WTC11 (cell line): ENCODE measurements around the gene GNL3. TPM values are rescaled to one million over a fixed set of nuclear protein-coding genes. Genes with fewer than 3 reads are reported as not detected.

Source experiments
- ATAC-seq: fragments of 200-7000 bp; cut with Tn5 transposase; 2 replicates; pipeline ENCODE4 v1.10.0; 2021; ENCODE audit warnings: mild to moderate bottlenecking, moderate library complexity
- CTCF ChIA-PET: fragments of 300-600 bp; sonication (Branson Sonifier 250); formaldehyde crosslinking; loops from one replicate; lab custom pipeline; 2021; ENCODE audit warnings: antibody characterized with exemption; lab: Charles Lee
- POLR2A ChIA-PET: fragments of 350-600 bp; sonication (Branson Sonifier 250); formaldehyde crosslinking; loops from one replicate; lab custom pipeline; 2021; ENCODE audit warnings: antibody characterized with exemption; lab: Charles Lee
- DNase-seq: peaks from one replicate; pipeline ENCODE4 v3.0.0; 2021; ENCODE audit warnings: low spot score
- H3K27ac Mint-ChIP-seq: 2 replicates; pipeline ENCODE4 v1.8.0; 2021; ENCODE audit warnings: mixed read lengths
- H3K27me3 Mint-ChIP-seq: 2 replicates; pipeline ENCODE4 v1.8.0; 2021; ENCODE audit warnings: low read depth, mild to moderate bottlenecking, moderate library complexity, mixed read lengths
- H3K36me3 Mint-ChIP-seq: 2 replicates; pipeline ENCODE4 v1.8.0; 2021; ENCODE audit warnings: mixed read lengths
- H3K4me1 Mint-ChIP-seq: 2 replicates; pipeline ENCODE4 v1.8.0; 2022; ENCODE audit warnings: mixed read lengths
- H3K4me3 Mint-ChIP-seq: 2 replicates; pipeline ENCODE4 v1.8.0; 2021; ENCODE audit warnings: mild to moderate bottlenecking, moderate library complexity, mixed read lengths
- H3K9me3 Mint-ChIP-seq: 2 replicates; pipeline ENCODE4 v1.8.0; 2021; ENCODE audit warnings: mixed read lengths
- GRHL2 ChIP-seq: fragments of 250-450 bp; sonication (Bioruptor Pico); IDR thresholded peaks from 2 replicates; pipeline ENCODE4 v1.8.0; 2022; ENCODE audit warnings: mild to moderate bottlenecking, moderate library complexity; ENCODE audit not compliant: insufficient replicate concordance, severe bottlenecking
- GTF2I ChIP-seq: fragments of 250-450 bp; sonication (Bioruptor Pico); conservative IDR thresholded peaks from 2 replicates; pipeline ENCODE4 v1.4.0; 2021; ENCODE audit warnings: mild to moderate bottlenecking
- JUN ChIP-seq: sonication (generic); formaldehyde crosslinking; IDR thresholded peaks from 2 replicates; pipeline ENCODE4 v1.8.0; 2023; ENCODE audit warnings: mild to moderate bottlenecking, missing genetic modification reagents
- NFATC4 ChIP-seq: fragments of 250-450 bp; sonication (Bioruptor Pico); IDR thresholded peaks from 2 replicates; pipeline ENCODE4 v1.9.0; 2021; ENCODE audit warnings: mild to moderate bottlenecking
- OVOL2 ChIP-seq: fragments of 250-450 bp; sonication (Bioruptor Pico); IDR thresholded peaks from 2 replicates; pipeline ENCODE4 v1.9.0; 2021; ENCODE audit warnings: mild to moderate bottlenecking, borderline replicate concordance
- PRRX2 ChIP-seq: fragments of 250-450 bp; sonication (Bioruptor Pico); IDR thresholded peaks from 2 replicates; pipeline ENCODE4 v1.8.0; 2021; ENCODE audit warnings: mild to moderate bottlenecking
- RELA ChIP-seq: sonication (generic); formaldehyde crosslinking; IDR thresholded peaks from 2 replicates; pipeline ENCODE4 v1.8.1; 2022; ENCODE audit warnings: missing genetic modification reagents, mild to moderate bottlenecking, borderline replicate concordance
- ZNF138 ChIP-seq: sonication (generic); formaldehyde crosslinking; conservative IDR thresholded peaks from 2 replicates; pipeline ENCODE4 v1.8.1; 2022; ENCODE audit warnings: mild to moderate bottlenecking, moderate library complexity, missing genetic modification reagents
- ZNF263 ChIP-seq: sonication (generic); formaldehyde crosslinking; IDR thresholded peaks from 2 replicates; pipeline ENCODE4 v1.8.1; 2022; ENCODE audit warnings: low read depth, mild to moderate bottlenecking, moderate library complexity, missing genetic modification reagents
- ZNF396 ChIP-seq: fragments of 250-450 bp; sonication (Bioruptor Pico); IDR thresholded peaks from 2 replicates; pipeline ENCODE4 v1.8.0; 2021; ENCODE audit warnings: mild to moderate bottlenecking, moderate library complexity, borderline replicate concordance
- total RNA-seq: library from RNA; stranded (reverse); gene quantifications from 3 replicates; pipeline ENCODE4 v1.2.3, GENCODE V29; 2021
- TF ChIP-seq, protein P1 (sequence below): fragments of 250-450 bp; sonication (Bioruptor Pico); IDR thresholded peaks from 2 replicates; pipeline ENCODE4 v1.9.0; 2021; ENCODE audit warnings: moderate library complexity, mild to moderate bottlenecking, inconsistent platforms, borderline replicate concordance
- TF ChIP-seq, protein P2 (sequence below): fragments of 250-450 bp; sonication (Bioruptor Pico); conservative IDR thresholded peaks from 2 replicates; pipeline ENCODE4 v1.9.0; 2021; ENCODE audit warnings: mild to moderate bottlenecking
- TF ChIP-seq, protein P3 (sequence below): sonication (generic); formaldehyde crosslinking; IDR thresholded peaks from 2 replicates; pipeline ENCODE4 v1.8.1; 2023; ENCODE audit warnings: mild to moderate bottlenecking, missing genetic modification reagents, moderate library complexity
- TF ChIP-seq, protein P4 (sequence below): sonication (generic); formaldehyde crosslinking; IDR thresholded peaks from 2 replicates; pipeline ENCODE4 v1.8.0; 2022; ENCODE audit warnings: mild to moderate bottlenecking, missing genetic modification reagents
- TF ChIP-seq, protein P5 (sequence below): sonication (generic); formaldehyde crosslinking; IDR thresholded peaks from 2 replicates; pipeline ENCODE4 v1.8.0; 2022; ENCODE audit warnings: mild to moderate bottlenecking, missing genetic modification reagents
- TF ChIP-seq, protein P6 (sequence below): sonication (generic); formaldehyde crosslinking; IDR thresholded peaks from 2 replicates; pipeline ENCODE4 v1.8.1; 2022; ENCODE audit warnings: mild to moderate bottlenecking, moderate library complexity, missing genetic modification reagents
- TF ChIP-seq, protein P7 (sequence below): sonication (generic); formaldehyde crosslinking; IDR thresholded peaks from 2 replicates; pipeline ENCODE4 v1.8.1; 2022; ENCODE audit warnings: low read depth, mild to moderate bottlenecking, moderate library complexity, missing genetic modification reagents, borderline replicate concordance
- TF ChIP-seq, protein P8 (sequence below): fragments of 250-450 bp; sonication (Bioruptor Pico); IDR thresholded peaks from 2 replicates; pipeline ENCODE4 v1.9.0; 2021; ENCODE audit warnings: mild to moderate bottlenecking, borderline replicate concordance

GNL3 gene
- total RNA-seq, 1 experiment from 2014 or later: 180 TPM

DNA sequence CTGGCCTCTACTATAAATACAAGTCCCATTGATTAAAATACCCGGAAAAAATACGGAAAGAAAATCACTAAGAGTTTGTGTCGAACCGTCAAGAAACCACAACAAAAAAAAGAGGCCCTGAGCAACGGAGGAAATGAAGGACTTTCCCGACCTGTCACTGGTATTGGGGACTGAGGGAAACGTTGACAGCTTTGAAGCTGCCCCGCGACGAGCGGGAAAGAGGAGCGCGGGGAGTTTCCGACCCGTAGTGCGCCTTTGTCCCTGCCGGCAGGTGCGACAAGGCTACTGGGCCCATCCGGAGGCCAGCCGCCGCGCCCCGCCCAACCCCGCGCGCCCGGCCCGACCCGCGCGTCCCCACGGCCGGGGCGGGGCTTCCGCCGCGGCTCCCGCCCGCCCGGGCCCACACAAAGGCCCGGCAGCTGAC is 535 bp upstream of the GNL3 start (continued):
- TF ChIP-seq, protein P1, sequence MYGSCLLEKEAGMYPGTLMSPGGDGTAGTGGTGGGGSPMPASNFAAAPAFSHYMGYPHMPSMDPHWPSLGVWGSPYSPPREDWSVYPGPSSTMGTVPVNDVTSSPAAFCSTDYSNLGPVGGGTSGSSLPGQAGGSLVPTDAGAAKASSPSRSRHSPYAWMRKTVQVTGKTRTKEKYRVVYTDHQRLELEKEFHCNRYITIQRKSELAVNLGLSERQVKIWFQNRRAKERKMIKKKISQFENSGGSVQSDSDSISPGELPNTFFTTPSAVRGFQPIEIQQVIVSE (CRISPR knock-in tag): no peak
- TF ChIP-seq OVOL2 (CRISPR knock-in tag): no peak; the same call in 1 of the 2 replicates
- TF ChIP-seq PRRX2 (CRISPR knock-in tag): no peak
- TF ChIP-seq, protein P2, sequence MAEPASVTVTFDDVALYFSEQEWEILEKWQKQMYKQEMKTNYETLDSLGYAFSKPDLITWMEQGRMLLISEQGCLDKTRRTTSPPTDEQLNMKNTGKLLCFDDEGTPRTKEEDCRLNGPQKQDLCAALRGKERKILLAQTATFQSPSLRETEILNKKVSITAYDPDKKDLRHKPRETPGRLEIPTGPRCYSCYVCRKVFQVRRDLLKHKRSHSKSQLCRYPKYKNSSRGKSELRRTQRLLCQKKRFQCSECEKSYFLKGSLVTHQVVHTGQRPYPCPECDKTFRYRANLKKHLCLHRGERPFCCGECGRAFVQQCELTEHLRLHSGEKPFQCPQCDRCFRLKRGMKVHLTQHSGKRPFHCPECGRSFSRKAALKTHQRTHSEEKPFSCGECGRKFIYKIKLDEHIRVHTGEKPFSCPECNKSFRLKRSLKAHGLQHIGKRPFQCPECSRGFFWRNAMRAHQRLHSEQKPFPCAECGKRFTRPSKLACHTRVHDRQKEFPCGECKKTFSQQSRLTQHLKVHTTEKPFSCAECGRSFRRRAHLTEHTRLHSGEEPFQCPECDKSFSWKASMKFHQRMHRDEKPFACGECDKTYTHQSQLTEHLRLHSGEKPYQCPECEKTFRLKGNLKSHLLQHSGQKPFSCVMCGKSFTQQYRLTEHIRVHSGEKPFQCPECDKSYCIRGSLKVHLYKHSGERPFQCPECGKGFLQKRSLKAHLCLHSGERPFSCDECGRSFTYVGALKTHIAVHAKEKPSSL (CRISPR knock-in tag): no peak
- no peak for TF ChIP-seq NFATC4 (CRISPR knock-in tag)
- TF ChIP-seq GTF2I (CRISPR knock-in tag): no peak
- TF ChIP-seq, protein P3, sequence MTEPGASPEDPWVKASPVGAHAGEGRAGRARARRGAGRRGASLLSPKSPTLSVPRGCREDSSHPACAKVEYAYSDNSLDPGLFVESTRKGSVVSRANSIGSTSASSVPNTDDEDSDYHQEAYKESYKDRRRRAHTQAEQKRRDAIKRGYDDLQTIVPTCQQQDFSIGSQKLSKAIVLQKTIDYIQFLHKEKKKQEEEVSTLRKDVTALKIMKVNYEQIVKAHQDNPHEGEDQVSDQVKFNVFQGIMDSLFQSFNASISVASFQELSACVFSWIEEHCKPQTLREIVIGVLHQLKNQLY (CRISPR knock-in tag): no peak
- TF ChIP-seq, protein P4, sequence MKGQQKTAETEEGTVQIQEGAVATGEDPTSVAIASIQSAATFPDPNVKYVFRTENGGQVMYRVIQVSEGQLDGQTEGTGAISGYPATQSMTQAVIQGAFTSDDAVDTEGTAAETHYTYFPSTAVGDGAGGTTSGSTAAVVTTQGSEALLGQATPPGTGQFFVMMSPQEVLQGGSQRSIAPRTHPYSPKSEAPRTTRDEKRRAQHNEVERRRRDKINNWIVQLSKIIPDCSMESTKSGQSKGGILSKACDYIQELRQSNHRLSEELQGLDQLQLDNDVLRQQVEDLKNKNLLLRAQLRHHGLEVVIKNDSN (CRISPR knock-in tag): no peak
- TF ChIP-seq ZNF396 (CRISPR knock-in tag): no peak
- TF ChIP-seq, all 79 proteins: peak for 0

DNA sequence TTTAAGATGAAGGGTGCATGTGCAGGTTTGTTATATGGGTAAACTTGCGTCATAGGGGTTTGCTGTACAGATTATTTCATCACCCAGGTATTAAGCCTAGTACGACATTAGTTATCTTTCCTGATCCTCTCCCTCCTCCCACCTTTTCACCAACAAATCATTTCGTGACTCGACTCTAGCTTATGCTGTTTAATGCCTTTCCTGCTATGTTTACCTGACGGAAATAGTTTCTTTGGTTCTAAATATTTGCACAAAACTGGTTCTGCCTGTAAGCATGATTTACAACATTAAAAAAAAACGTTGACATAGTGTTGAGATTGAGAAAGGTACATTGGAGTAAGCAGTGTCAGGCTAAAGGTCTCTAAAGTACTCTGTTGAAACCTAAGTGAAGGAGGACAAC is 2.4 kb downstream of the GNL3 start:
- ATAC-seq (no peak), DNase-seq (no peak)
- POLR2A ChIA-PET: no interaction called here
- Mint-ChIP-seq H3K36me3 (peaks cover 72% of the 10 kb centered on the region), H3K27me3 (no peaks in the 10 kb centered on the region; the same call in 1 of the 2 replicates), H3K27ac (peak overlapping the region; percentile 78), H3K4me1 (peaks cover 25% of the 10 kb centered on the region), H3K4me3 (peak overlapping the region; percentile 12; the same call in 1 of the 2 replicates), H3K9me3 (no peaks in the 10 kb centered on the region)
- CTCF ChIA-PET: interaction anchor here (0.6 kb wide), 1 partner anchor 218 kb away, joined by 3 read pairs; no protein-coding TSS in a partner anchor
- TF ChIP-seq, protein P5, sequence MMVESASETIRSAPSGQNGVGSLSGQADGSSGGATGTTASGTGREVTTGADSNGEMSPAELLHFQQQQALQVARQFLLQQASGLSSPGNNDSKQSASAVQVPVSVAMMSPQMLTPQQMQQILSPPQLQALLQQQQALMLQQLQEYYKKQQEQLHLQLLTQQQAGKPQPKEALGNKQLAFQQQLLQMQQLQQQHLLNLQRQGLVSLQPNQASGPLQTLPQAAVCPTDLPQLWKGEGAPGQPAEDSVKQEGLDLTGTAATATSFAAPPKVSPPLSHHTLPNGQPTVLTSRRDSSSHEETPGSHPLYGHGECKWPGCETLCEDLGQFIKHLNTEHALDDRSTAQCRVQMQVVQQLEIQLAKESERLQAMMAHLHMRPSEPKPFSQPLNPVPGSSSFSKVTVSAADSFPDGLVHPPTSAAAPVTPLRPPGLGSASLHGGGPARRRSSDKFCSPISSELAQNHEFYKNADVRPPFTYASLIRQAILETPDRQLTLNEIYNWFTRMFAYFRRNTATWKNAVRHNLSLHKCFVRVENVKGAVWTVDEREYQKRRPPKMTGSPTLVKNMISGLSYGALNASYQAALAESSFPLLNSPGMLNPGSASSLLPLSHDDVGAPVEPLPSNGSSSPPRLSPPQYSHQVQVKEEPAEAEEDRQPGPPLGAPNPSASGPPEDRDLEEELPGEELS (CRISPR knock-in tag): no peak
- no peak for TF ChIP-seq ZNF138 (CRISPR knock-in tag)
- TF ChIP-seq, protein P6, sequence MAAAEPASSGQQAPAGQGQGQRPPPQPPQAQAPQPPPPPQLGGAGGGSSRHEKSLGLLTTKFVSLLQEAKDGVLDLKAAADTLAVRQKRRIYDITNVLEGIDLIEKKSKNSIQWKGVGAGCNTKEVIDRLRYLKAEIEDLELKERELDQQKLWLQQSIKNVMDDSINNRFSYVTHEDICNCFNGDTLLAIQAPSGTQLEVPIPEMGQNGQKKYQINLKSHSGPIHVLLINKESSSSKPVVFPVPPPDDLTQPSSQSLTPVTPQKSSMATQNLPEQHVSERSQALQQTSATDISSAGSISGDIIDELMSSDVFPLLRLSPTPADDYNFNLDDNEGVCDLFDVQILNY (CRISPR knock-in tag): no peak
- TF ChIP-seq, protein P2 (CRISPR knock-in tag): no peak
- TF ChIP-seq GRHL2: no peak
- no peak for TF ChIP-seq ZNF263 (CRISPR knock-in tag)
- TF ChIP-seq, protein P7, sequence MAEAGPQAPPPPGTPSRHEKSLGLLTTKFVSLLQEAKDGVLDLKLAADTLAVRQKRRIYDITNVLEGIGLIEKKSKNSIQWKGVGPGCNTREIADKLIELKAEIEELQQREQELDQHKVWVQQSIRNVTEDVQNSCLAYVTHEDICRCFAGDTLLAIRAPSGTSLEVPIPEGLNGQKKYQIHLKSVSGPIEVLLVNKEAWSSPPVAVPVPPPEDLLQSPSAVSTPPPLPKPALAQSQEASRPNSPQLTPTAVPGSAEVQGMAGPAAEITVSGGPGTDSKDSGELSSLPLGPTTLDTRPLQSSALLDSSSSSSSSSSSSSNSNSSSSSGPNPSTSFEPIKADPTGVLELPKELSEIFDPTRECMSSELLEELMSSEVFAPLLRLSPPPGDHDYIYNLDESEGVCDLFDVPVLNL (CRISPR knock-in tag): no peak
- no peak for TF ChIP-seq RELA (CRISPR knock-in tag)
- TF ChIP-seq PRRX2 (CRISPR knock-in tag): no peak
- TF ChIP-seq, protein P4 (CRISPR knock-in tag): no peak
- no peak for TF ChIP-seq JUN (CRISPR knock-in tag)
- TF ChIP-seq, protein P8, sequence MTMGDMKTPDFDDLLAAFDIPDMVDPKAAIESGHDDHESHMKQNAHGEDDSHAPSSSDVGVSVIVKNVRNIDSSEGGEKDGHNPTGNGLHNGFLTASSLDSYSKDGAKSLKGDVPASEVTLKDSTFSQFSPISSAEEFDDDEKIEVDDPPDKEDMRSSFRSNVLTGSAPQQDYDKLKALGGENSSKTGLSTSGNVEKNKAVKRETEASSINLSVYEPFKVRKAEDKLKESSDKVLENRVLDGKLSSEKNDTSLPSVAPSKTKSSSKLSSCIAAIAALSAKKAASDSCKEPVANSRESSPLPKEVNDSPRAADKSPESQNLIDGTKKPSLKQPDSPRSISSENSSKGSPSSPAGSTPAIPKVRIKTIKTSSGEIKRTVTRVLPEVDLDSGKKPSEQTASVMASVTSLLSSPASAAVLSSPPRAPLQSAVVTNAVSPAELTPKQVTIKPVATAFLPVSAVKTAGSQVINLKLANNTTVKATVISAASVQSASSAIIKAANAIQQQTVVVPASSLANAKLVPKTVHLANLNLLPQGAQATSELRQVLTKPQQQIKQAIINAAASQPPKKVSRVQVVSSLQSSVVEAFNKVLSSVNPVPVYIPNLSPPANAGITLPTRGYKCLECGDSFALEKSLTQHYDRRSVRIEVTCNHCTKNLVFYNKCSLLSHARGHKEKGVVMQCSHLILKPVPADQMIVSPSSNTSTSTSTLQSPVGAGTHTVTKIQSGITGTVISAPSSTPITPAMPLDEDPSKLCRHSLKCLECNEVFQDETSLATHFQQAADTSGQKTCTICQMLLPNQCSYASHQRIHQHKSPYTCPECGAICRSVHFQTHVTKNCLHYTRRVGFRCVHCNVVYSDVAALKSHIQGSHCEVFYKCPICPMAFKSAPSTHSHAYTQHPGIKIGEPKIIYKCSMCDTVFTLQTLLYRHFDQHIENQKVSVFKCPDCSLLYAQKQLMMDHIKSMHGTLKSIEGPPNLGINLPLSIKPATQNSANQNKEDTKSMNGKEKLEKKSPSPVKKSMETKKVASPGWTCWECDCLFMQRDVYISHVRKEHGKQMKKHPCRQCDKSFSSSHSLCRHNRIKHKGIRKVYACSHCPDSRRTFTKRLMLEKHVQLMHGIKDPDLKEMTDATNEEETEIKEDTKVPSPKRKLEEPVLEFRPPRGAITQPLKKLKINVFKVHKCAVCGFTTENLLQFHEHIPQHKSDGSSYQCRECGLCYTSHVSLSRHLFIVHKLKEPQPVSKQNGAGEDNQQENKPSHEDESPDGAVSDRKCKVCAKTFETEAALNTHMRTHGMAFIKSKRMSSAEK (CRISPR knock-in tag): no peak
